Right lobe of liver (tissue), 6 donors: ENCODE results near the gene CHM. TPM values are rescaled to one million over a fixed set of nuclear protein-coding genes. Genes with fewer than 3 reads are reported as not detected.
"Not testable (repeated sequence)": the region's sequence is repeated elsewhere in the genome, so short reads cannot be mapped to it uniquely, and the experiment has no call there.

Source experiments
- ATAC-seq, 4 donors: fragments of 200-7000 bp; cut with Tn5 transposase; one replicate each; pipeline ENCODE4 v1.9.1; 2020; ENCODE audit warnings: mild to moderate bottlenecking in 4 of 4, moderate library complexity in 4 of 4
- DNase-seq, 3 donors: peaks; one replicate each; pipeline ENCODE4 v3.0.0-alpha.2; 2020
- H3K27ac ChIP-seq, 3 donors: fragments of 200-600 bp; one replicate each; pipeline ENCODE4 v1.8.0; 2022
- H3K27me3 ChIP-seq, 2 donors: fragments of 200-600 bp; one replicate each; pipeline ENCODE4 v1.8.0; 2022
- H3K36me3 ChIP-seq, 4 donors: fragments of 200-600 bp; sonication (generic) in 1 of 4; one replicate each; pipeline versions ENCODE4 v1.5.1 to v1.8.0; 2017 to 2022; ENCODE audit warnings: control low read depth in 1 of 4
- H3K4me1 ChIP-seq, 4 donors: fragments of 200-600 bp; sonication (generic) in 1 of 4; one replicate each; pipeline versions ENCODE4 v1.5.1 to v1.8.0; 2017 to 2022; ENCODE audit warnings: control low read depth in 1 of 4
- H3K4me3 ChIP-seq, 3 donors: fragments of 200-600 bp; one replicate each; pipeline ENCODE4 v1.8.0; 2022
- H3K9me3 ChIP-seq, 4 donors: fragments of 200-600 bp; sonication (generic) in 1 of 4; one replicate each; pipeline versions ENCODE4 v1.5.1 to v1.8.0; 2017 to 2022; ENCODE audit warnings: control low read depth in 1 of 4
- POLR2A ChIP-seq: fragments of 450-650 bp; IDR thresholded peaks from one replicate; pipeline ENCODE4 v1.6.1; 2017; ENCODE audit warnings: antibody characterized with exemption, mild to moderate bottlenecking
- WGBS: methylation state at CpG from one replicate; pipeline ENCODE4 v1.1.6; 2018; ENCODE audit warnings: low coverage, low lambda C conversion rate; ENCODE audit not compliant: insufficient coverage; ENCODE audit errors: missing lambda C conversion rate; 5-methylcytosine and 5-hydroxymethylcytosine counted together
- intact Hi-C, 2 donors: fragments of 100-400 bp; cut with DNase I; formaldehyde crosslinking; loops; one replicate each; pipeline versions ENCODE4 v1.11.2 to v1.14.1; 2022
- total RNA-seq, 6 experiments: library from RNA; depleted of rRNA in 2 of 6; stranded (reverse); fragments of >200 nt in 2 of 6; fragmentation: NEBNext Ultra II Directional in 3 of 6; extraction: Animal tissue kit (Norgen Biotek cat#: 25700) in 3 of 6; gene quantifications; one replicate each; pipeline versions ENCODE4 v1.1.0 to v1.2.4, GENCODE V29; 2016 to 2023
- TF ChIP-seq, protein P1 (sequence below), 4 donors: fragments of 200-600 bp in 3 of 4; fragments of 450-650 bp in 1 of 4; IDR thresholded peaks; one replicate each; pipeline versions ENCODE4 v1.5.1 to v1.8.0; 2016 to 2022; ENCODE audit warnings: antibody characterized with exemption in 4 of 4, mild to moderate bottlenecking in 2 of 4
- donor health status: DM: no; HTN: yes; CAD: no.
- donor health status: DM: no; HTN: no; CAD: no.
- donor health status: DM: no; HTN: no; CAD: no.
- donor health status: DM: no; HTN: yes; CAD: no.
- donor health status: DM: no; HTN: yes; CAD: no.

The CHM gene
- total RNA-seq, 6 experiments from 2014 or later = 8.1 to 13.6 (median 9.1) TPM

GRCh38 chrX:85988353-85988752, 59.0 kb downstream of the CHM start:
- 42% methylated on average over 3 of the region's 3 CpGs for WGBS

GRCh38 chrX:85980286-85980685, 67.1 kb downstream of the CHM start:
- Histone ChIP-seq H3K4me1 (no peaks in the 10 kb centered on the region), H3K9me3 (no peaks in the 10 kb centered on the region), H3K36me3 (no peaks in the 10 kb centered on the region), H3K27me3 (no peaks in the 10 kb centered on the region), H3K4me3 (no peak overlapping the region), H3K27ac (no peak overlapping the region)
- TF ChIP-seq POLR2A = no peak
- TF ChIP-seq, protein P1, sequence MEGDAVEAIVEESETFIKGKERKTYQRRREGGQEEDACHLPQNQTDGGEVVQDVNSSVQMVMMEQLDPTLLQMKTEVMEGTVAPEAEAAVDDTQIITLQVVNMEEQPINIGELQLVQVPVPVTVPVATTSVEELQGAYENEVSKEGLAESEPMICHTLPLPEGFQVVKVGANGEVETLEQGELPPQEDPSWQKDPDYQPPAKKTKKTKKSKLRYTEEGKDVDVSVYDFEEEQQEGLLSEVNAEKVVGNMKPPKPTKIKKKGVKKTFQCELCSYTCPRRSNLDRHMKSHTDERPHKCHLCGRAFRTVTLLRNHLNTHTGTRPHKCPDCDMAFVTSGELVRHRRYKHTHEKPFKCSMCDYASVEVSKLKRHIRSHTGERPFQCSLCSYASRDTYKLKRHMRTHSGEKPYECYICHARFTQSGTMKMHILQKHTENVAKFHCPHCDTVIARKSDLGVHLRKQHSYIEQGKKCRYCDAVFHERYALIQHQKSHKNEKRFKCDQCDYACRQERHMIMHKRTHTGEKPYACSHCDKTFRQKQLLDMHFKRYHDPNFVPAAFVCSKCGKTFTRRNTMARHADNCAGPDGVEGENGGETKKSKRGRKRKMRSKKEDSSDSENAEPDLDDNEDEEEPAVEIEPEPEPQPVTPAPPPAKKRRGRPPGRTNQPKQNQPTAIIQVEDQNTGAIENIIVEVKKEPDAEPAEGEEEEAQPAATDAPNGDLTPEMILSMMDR (IDR thresholded peaks at IDR 0.05) = no peak
- DNase-seq (no peak), ATAC-seq (no peak)
- 100% methylated on average over 1 of the region's 1 CpG for WGBS
- intact Hi-C loops = no loop called here

More at GRCh38 chrX:85988353-85988752, 59.0 kb downstream of the CHM start:
- H3K4me1 ChIP-seq = no peaks in the 10 kb centered on the region
- DNase-seq (no peak), ATAC-seq (no peak)
- intact Hi-C loops = no loop called here
- no peak overlapping the region for H3K4me3 ChIP-seq
- H3K36me3 ChIP-seq = no peaks in the 10 kb centered on the region
- H3K27me3 ChIP-seq = no peaks in the 10 kb centered on the region
- H3K27ac ChIP-seq = no peak overlapping the region
- TF ChIP-seq, protein P1 (IDR thresholded peaks at IDR 0.05) = no peak
- no peak for TF ChIP-seq POLR2A
- no peaks in the 10 kb centered on the region for H3K9me3 ChIP-seq

GRCh38 chrX:85977218-85977617, 70.1 kb downstream of the CHM start:
- DNase-seq (no peak), ATAC-seq (no peak)
- H3K9me3 ChIP-seq = no peaks in the 10 kb centered on the region
- intact Hi-C loops = no loop called here
- no peaks in the 10 kb centered on the region for H3K4me1 ChIP-seq
- H3K27ac ChIP-seq = no peak overlapping the region
- H3K4me3 ChIP-seq = no peak overlapping the region
- H3K36me3 ChIP-seq = no peaks in the 10 kb centered on the region
- no peaks in the 10 kb centered on the region for H3K27me3 ChIP-seq
- WGBS = 53% methylated on average over 3 of the region's 3 CpGs
- TF ChIP-seq, protein P1 (IDR thresholded peaks at IDR 0.05) = no peak
- no peak for TF ChIP-seq POLR2A

DNA sequence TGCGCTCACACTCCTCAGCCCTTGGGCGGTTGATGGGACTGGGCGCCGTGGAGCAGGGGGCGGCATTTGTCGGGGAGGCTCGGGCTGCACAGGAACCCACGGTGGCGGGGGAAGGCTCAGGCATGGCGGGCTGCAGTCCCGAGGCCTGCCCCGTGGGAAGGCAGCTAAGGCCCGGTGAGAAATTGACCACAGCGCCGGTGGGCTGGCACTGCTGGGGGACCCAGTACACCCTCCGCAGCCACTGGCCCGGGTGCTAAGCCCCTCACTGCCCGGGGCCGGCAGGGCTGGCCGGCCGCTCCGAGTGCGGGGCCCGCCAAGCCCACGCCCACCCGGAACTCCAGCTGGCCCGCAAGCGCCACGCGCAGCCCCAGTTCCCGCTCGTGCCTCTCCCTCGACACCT, 75.0 kb downstream of the CHM start:
- H3K27me3 ChIP-seq, H3K4me1 ChIP-seq, ATAC-seq, H3K36me3 ChIP-seq, H3K4me3 ChIP-seq, H3K27ac ChIP-seq, H3K9me3 ChIP-seq, intact Hi-C loops, DNase-seq: not testable (repeated sequence)
- WGBS = no CpG with 5 or more reads among the region's 33 CpGs

- 53% methylated on average over 2 of the region's 2 CpGs for WGBS
- H3K4me3 ChIP-seq = no peak overlapping the region
- H3K27me3 ChIP-seq = no peaks in the 10 kb centered on the region
- H3K9me3 ChIP-seq = no peaks in the 10 kb centered on the region
- no peaks in the 10 kb centered on the region for H3K4me1 ChIP-seq
- H3K27ac ChIP-seq = no peak overlapping the region
- intact Hi-C loops = no loop called here
- no peak for TF ChIP-seq POLR2A
- TF ChIP-seq, protein P1 (IDR thresholded peaks at IDR 0.05) = no peak
- no peaks in the 10 kb centered on the region for H3K36me3 ChIP-seq
- ATAC-seq (peak in 2 of 4 donors; percentile 56 to 60), DNase-seq (no peak)
Measured at GRCh38 chrX:85964744-85965143, 82.6 kb downstream of the CHM start.
